ENCODE measurements around the gene AKT1S1.

GRCh38 chr19:49853852-49854377 is 23.2 kb downstream of the AKT1S1 start:
- TF ChIP-seq POLR2AphosphoS5 (IDR thresholded peaks at IDR 0.05; ENCODE audit: low read depth, low read length) (no peak), POLR2A (IDR thresholded peaks at IDR 0.05; ENCODE audit: low read depth, low read length) (no peak), TAF1 (IDR thresholded peaks at IDR 0.05; ENCODE audit: low read depth, low read length) (no peak), PAX5 (IDR thresholded peaks at IDR 0.05; ENCODE audit: insufficient read depth, low read length, severe bottlenecking) (no peak), POU2F2 (IDR thresholded peaks at IDR 0.05; ENCODE audit: low read depth, low read length) (no peak)

Measured in GM12891 (cell line).